ENCODE results near the gene CNTN2. TPM values are rescaled to one million over a fixed set of nuclear protein-coding genes. Genes with fewer than 3 reads are reported as not detected.

CNTN2 gene
- total RNA-seq, 1 experiment from 2014 or later = not detected

GRCh38 chr1:205066141-205066818 is 23.3 kb downstream of the CNTN2 start:
- no TSS peak for BruUV-seq (replicated peaks)
- TF ChIP-seq SIN3A (IDR thresholded peaks at IDR 0.05; ENCODE audit: borderline replicate concordance, insufficient read depth, low read depth, low read length) (no peak), POLR2AphosphoS5 (IDR thresholded peaks at IDR 0.05; ENCODE audit: low read depth, low read length) (no peak), REST (IDR thresholded peaks at IDR 0.05; ENCODE audit: insufficient read depth in 1 of 2, low read depth in 2 of 2, low read length in 1 of 2) (no peak), CTCF (IDR thresholded peaks at IDR 0.05) (no peak; the same call in 1 of the 2 replicates), TCF7L2 (IDR thresholded peaks at IDR 0.05; ENCODE audit: low read depth, low read length) (no peak)
- no peak; the same call in 1 of the 2 replicates for ATAC-seq
- in situ Hi-C loops (cut with HindIII; ENCODE audit: low pct_unique_long_range_greater_than_20kb, low sequenced_read_pairs) (no loop called here), intact Hi-C loops (cut with micrococcal nuclease; ENCODE audit: unreplicated experiment) (loop anchor here (5.0 to 10.0 kb wide), 2 partner anchors 191 to 261 kb away; no protein-coding TSS in a partner anchor)
- Histone ChIP-seq H3K4me1 (ENCODE audit: control insufficient read depth, insufficient read depth, low read length) (no peaks in the 10 kb centered on the region; the same call in 1 of the 2 replicates), H3K27me3 (ENCODE audit: control insufficient read depth, insufficient read depth, low read length) (no peaks in the 10 kb centered on the region), H3K36me3 (ENCODE audit: control insufficient read depth, insufficient read depth, low read length) (no peaks in the 10 kb centered on the region), H3K27ac (ENCODE audit: low read length) (no peak overlapping the region), H3K4me3 (ENCODE audit: low read depth in 2 of 2, low read length in 2 of 2) (no peak overlapping the region), H3K9me3 (ENCODE audit: control insufficient read depth, insufficient read depth, low read depth, low read length) (no peaks in the 10 kb centered on the region)
- POLR2A ChIA-PET = no interaction called here
- no peak for DNase-seq (ENCODE audit: low read depth, low spot score)
- CTCF ChIA-PET = interaction anchor here (0.6 to 1.2 kb wide), 5 partner anchors 9 to 206 kb away, joined by 3 to 9 read pairs (median 3); no protein-coding TSS in a partner anchor

- H3K9me3 ChIP-seq (ENCODE audit: control insufficient read depth, insufficient read depth, low read depth, low read length) = no peaks in the 10 kb centered on the region
- DNase-seq (ENCODE audit: low read depth, low spot score) (no peak), ATAC-seq (no peak)
- no peaks in the 10 kb centered on the region for H3K27me3 ChIP-seq (ENCODE audit: control insufficient read depth, insufficient read depth, low read length)
- ChIA-PET POLR2A (no interaction called here), CTCF (no interaction called here)
- no peaks in the 10 kb centered on the region; the same call in 1 of the 2 replicates for H3K4me1 ChIP-seq (ENCODE audit: control insufficient read depth, insufficient read depth, low read length)
- no TSS peak for BruUV-seq (replicated peaks)
- intact Hi-C loops (cut with micrococcal nuclease; ENCODE audit: unreplicated experiment) = loop anchor here (5.0 to 10.0 kb wide), 2 partner anchors 190 to 262 kb away; no protein-coding TSS in a partner anchor
- no peak for TF ChIP-seq TCF7L2 (IDR thresholded peaks at IDR 0.05; ENCODE audit: low read depth, low read length)
- no peak for TF ChIP-seq SIN3A (IDR thresholded peaks at IDR 0.05; ENCODE audit: borderline replicate concordance, insufficient read depth, low read depth, low read length)
- TF ChIP-seq POLR2AphosphoS5 (IDR thresholded peaks at IDR 0.05; ENCODE audit: low read depth, low read length) = no peak
- TF ChIP-seq CTCF (IDR thresholded peaks at IDR 0.05) = no peak
- no peak for TF ChIP-seq REST (IDR thresholded peaks at IDR 0.05; ENCODE audit: insufficient read depth in 1 of 2, low read depth in 2 of 2, low read length in 1 of 2)
- in situ Hi-C loops (cut with HindIII; ENCODE audit: low pct_unique_long_range_greater_than_20kb, low sequenced_read_pairs) = no loop called here
- H3K36me3 ChIP-seq (ENCODE audit: control insufficient read depth, insufficient read depth, low read length) = no peaks in the 10 kb centered on the region
- H3K27ac ChIP-seq (ENCODE audit: low read length) = no peak overlapping the region
- H3K4me3 ChIP-seq (ENCODE audit: low read depth in 2 of 2, low read length in 2 of 2) = no peak overlapping the region
Measured at GRCh38 chr1:205067031-205067430, 24.0 kb downstream of the CNTN2 start.

Data from Panc1 (cell line).